ENCODE measurements around the gene DHRS4.
"Not testable (repeated sequence)": the region's sequence is repeated elsewhere in the genome, so short reads cannot be mapped to it uniquely, and the experiment has no call there.

- TF ChIP-seq, protein P1, sequence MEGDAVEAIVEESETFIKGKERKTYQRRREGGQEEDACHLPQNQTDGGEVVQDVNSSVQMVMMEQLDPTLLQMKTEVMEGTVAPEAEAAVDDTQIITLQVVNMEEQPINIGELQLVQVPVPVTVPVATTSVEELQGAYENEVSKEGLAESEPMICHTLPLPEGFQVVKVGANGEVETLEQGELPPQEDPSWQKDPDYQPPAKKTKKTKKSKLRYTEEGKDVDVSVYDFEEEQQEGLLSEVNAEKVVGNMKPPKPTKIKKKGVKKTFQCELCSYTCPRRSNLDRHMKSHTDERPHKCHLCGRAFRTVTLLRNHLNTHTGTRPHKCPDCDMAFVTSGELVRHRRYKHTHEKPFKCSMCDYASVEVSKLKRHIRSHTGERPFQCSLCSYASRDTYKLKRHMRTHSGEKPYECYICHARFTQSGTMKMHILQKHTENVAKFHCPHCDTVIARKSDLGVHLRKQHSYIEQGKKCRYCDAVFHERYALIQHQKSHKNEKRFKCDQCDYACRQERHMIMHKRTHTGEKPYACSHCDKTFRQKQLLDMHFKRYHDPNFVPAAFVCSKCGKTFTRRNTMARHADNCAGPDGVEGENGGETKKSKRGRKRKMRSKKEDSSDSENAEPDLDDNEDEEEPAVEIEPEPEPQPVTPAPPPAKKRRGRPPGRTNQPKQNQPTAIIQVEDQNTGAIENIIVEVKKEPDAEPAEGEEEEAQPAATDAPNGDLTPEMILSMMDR (IDR thresholded peaks at IDR 0.05; ENCODE audit: insufficient read depth, low read length, poor library complexity, severe bottlenecking), result not testable (repeated sequence)
- not testable (repeated sequence) for TF ChIP-seq EZH2phosphoT487 (conservative IDR thresholded peaks at IDR 0.05; ENCODE audit: low read length)
These were observed 48.1 kb downstream of the DHRS4 start for GRCh38 chr14:24001679-24002078.

Measured in SU-DHL-6 (cell line).